Nephron progenitor cell (in vitro differentiated cells): Measurements from ENCODE around the gene MTMR2.

Source experiments
- DNase-seq: peaks from one replicate; pipeline ENCODE4 v3.0.0; 2021
- H3K27ac Mint-ChIP-seq: 2 replicates; pipeline ENCODE4 v1.8.0; 2021; ENCODE audit warnings: mild to moderate bottlenecking, moderate library complexity, mixed read lengths
- H3K27me3 Mint-ChIP-seq: 2 replicates; pipeline ENCODE4 v1.8.0; 2021; ENCODE audit warnings: mild to moderate bottlenecking, low read depth, mixed read lengths; ENCODE audit not compliant: poor library complexity
- H3K36me3 Mint-ChIP-seq: 2 replicates; pipeline ENCODE4 v1.8.0; 2021; ENCODE audit warnings: low read depth, mixed read lengths
- H3K4me1 Mint-ChIP-seq: 2 replicates; pipeline ENCODE4 v1.8.0; 2021; ENCODE audit warnings: mixed read lengths
- H3K4me3 Mint-ChIP-seq: 2 replicates; pipeline ENCODE4 v1.8.0; 2021; ENCODE audit warnings: mild to moderate bottlenecking, moderate library complexity, mixed read lengths
- H3K9me3 Mint-ChIP-seq: 2 replicates; pipeline ENCODE4 v1.8.0; 2021; ENCODE audit warnings: mild to moderate bottlenecking, moderate library complexity, mixed read lengths
- TF ChIP-seq, protein P1 (sequence below): fragments of 200-600 bp; sonication (generic); IDR thresholded peaks from 2 replicates; pipeline ENCODE4 v1.5.0; 2021; ENCODE audit warnings: antibody characterized with exemption

The MTMR2 gene

DNA sequence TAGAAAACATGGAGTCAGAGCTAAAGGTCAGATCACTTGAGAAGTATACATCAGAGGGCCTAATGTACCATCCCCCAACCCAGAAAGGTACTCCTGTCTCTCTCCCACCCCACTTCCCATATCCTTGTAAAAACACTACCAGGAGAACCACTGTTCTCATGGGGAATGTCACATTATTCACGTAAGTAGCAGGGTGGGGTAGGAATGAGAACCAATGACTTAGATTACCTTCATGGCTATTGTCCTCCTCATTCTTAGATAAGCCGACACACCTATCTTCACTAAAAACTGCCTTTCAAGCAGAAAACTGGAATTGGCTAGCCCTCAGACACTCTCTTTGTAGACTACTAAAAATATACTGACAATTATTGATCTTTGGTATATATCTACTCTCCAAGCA lies 70.0 kb downstream of the MTMR2 start:
- Mint-ChIP-seq H3K9me3 (no peaks in the 10 kb centered on the region), H3K4me1 (peaks cover 12% of the 10 kb centered on the region), H3K27ac (peak overlapping the region; percentile 79), H3K4me3 (no peak overlapping the region), H3K27me3 (peaks cover 2% of the 10 kb centered on the region), H3K36me3 (peaks cover 36% of the 10 kb centered on the region)
- TF ChIP-seq, protein P1, sequence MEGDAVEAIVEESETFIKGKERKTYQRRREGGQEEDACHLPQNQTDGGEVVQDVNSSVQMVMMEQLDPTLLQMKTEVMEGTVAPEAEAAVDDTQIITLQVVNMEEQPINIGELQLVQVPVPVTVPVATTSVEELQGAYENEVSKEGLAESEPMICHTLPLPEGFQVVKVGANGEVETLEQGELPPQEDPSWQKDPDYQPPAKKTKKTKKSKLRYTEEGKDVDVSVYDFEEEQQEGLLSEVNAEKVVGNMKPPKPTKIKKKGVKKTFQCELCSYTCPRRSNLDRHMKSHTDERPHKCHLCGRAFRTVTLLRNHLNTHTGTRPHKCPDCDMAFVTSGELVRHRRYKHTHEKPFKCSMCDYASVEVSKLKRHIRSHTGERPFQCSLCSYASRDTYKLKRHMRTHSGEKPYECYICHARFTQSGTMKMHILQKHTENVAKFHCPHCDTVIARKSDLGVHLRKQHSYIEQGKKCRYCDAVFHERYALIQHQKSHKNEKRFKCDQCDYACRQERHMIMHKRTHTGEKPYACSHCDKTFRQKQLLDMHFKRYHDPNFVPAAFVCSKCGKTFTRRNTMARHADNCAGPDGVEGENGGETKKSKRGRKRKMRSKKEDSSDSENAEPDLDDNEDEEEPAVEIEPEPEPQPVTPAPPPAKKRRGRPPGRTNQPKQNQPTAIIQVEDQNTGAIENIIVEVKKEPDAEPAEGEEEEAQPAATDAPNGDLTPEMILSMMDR: no peak
- DNase-seq: no peak

DNA sequence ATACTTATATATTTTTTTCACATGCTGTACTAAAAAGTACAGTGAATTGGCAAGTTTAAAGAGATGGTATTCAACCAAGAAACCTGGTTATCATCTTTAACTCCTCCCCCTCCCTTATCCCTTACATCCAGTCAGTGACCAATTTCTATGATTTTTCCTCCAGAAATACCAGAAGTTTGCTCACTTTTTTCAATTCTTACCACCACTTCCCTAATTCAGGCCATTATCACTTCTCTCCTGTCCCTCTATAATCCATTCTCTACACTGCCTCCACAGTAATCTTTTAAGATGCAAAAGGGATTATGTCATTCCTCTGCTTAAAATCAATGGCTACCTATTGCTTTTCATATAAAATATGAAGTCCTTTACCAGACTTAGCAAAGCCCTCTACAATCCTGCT lies 70.8 kb downstream of the MTMR2 start:
- H3K36me3 Mint-ChIP-seq: peaks cover 42% of the 10 kb centered on the region
- H3K27ac Mint-ChIP-seq: no peak overlapping the region
- TF ChIP-seq, protein P1: no peak

DNA sequence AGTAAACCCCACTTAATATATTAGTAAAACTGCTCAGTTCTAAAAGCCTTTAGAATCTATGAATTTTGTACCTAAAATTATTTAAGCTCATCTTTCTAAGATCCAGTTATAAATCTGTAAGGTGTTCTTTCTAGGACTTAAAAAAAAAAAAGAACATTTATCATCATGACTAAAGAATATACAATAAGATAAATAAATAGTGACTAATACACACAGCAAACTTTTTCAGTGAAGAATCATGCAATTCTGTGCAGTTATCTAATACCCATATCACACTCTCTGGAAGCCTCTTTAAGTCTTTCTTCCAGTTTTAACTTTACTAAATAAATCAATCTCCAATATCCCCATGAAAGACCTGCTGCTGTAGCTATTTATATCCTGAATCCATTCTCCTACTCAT lies 73.8 kb downstream of the MTMR2 start:
- no peaks in the 10 kb centered on the region for H3K9me3 Mint-ChIP-seq
- H3K27me3 Mint-ChIP-seq: peaks cover 2% of the 10 kb centered on the region
- H3K27ac Mint-ChIP-seq: no peak overlapping the region

More for the DNA sequence above, 70.8 kb downstream of the MTMR2 start:
- peaks cover 2% of the 10 kb centered on the region for H3K27me3 Mint-ChIP-seq
- H3K9me3 Mint-ChIP-seq: no peaks in the 10 kb centered on the region
- H3K4me1 Mint-ChIP-seq: peaks cover 12% of the 10 kb centered on the region
- DNase-seq: no peak
- H3K4me3 Mint-ChIP-seq: no peak overlapping the region

GRCh38 chr11:95849087-95849825 lies 74.7 kb downstream of the MTMR2 start:
- peaks cover 2% of the 10 kb centered on the region for H3K27me3 Mint-ChIP-seq
- H3K36me3 Mint-ChIP-seq: peaks cover 49% of the 10 kb centered on the region
- no peak overlapping the region for H3K4me3 Mint-ChIP-seq
- peaks cover 8% of the 10 kb centered on the region for H3K4me1 Mint-ChIP-seq
- TF ChIP-seq, protein P1: peak; percentile 39
- peak; percentile 16 for DNase-seq
- no peaks in the 10 kb centered on the region for H3K9me3 Mint-ChIP-seq
- H3K27ac Mint-ChIP-seq: no peak overlapping the region

More for the DNA sequence above, 73.8 kb downstream of the MTMR2 start:
- peaks cover 41% of the 10 kb centered on the region for H3K36me3 Mint-ChIP-seq
- DNase-seq: no peak
- H3K4me3 Mint-ChIP-seq: no peak overlapping the region
- peaks cover 12% of the 10 kb centered on the region for H3K4me1 Mint-ChIP-seq
- TF ChIP-seq, protein P1: no peak

GRCh38 chr11:95845167-95845566 lies 78.7 kb downstream of the MTMR2 start:
- TF ChIP-seq, protein P1: no peak
- no peaks in the 10 kb centered on the region for H3K4me1 Mint-ChIP-seq
- H3K9me3 Mint-ChIP-seq: no peaks in the 10 kb centered on the region
- H3K36me3 Mint-ChIP-seq: peaks cover 48% of the 10 kb centered on the region
- no peak overlapping the region for H3K27ac Mint-ChIP-seq
- DNase-seq: no peak
- no peaks in the 10 kb centered on the region for H3K27me3 Mint-ChIP-seq
- H3K4me3 Mint-ChIP-seq: no peak overlapping the region
